ENCODE results near the gene VIM. TPM values are rescaled to one million over a fixed set of nuclear protein-coding genes. Genes with fewer than 3 reads are reported as not detected.

VIM gene
- total and polyA plus RNA-seq, 10 of the 15 experiments (the other 5 are each of a cell fraction or from before 2014, with no cell fraction given): 44.2 to 287 (median 188) TPM

- TF ChIP-seq SUPT20H (IDR thresholded peaks at IDR 0.05; ENCODE audit: borderline replicate concordance, control insufficient read depth, low read depth, low read length): no peak
- TF ChIP-seq SIX5 (IDR thresholded peaks at IDR 0.05; ENCODE audit: low read depth, low read length, severe bottlenecking): no peak
- TF ChIP-seq ZBED1 (IDR thresholded peaks at IDR 0.05; ENCODE audit: borderline replicate concordance): no peak
- no peak for TF ChIP-seq JUND (IDR thresholded peaks at IDR 0.05; ENCODE audit: low read depth, low read length)
- no peak for TF ChIP-seq FOXK2 (IDR thresholded peaks at IDR 0.05)
- no peak for TF ChIP-seq WRNIP1 (IDR thresholded peaks at IDR 0.05; ENCODE audit: borderline replicate concordance, low read depth, low read length)
- TF ChIP-seq LARP7 (IDR thresholded peaks at IDR 0.05): peak; percentile 93
- no peak for TF ChIP-seq NFYA (IDR thresholded peaks at IDR 0.05; ENCODE audit: borderline replicate concordance, low read depth, low read length)
- no peak for TF ChIP-seq NRF1 (conservative IDR thresholded peaks at IDR 0.05; ENCODE audit: low read depth, low read length)
- TF ChIP-seq HCFC1 (IDR thresholded peaks at IDR 0.05; ENCODE audit: low read length): peak; percentile 79
- TF ChIP-seq MEF2B (IDR thresholded peaks at IDR 0.05; ENCODE audit: partially characterized antibody, poor library complexity, severe bottlenecking): peak; percentile 16
- TF ChIP-seq MLLT1 (IDR thresholded peaks at IDR 0.05): 0 out of 2 replicates have a peak, but pooled peaks have one; percentile 65
- peak; percentile 83 for TF ChIP-seq SMARCA5 (IDR thresholded peaks at IDR 0.05)
- peak in 1 of 2 experiments; percentile 52; a peak in 1 of 4 replicates for TF ChIP-seq BHLHE40 (IDR thresholded peaks at IDR 0.05; ENCODE audit: borderline replicate concordance in 1 of 2, low read depth in 2 of 2, low read length in 1 of 2)
- TF ChIP-seq RCOR1 (conservative IDR thresholded peaks at IDR 0.05; ENCODE audit: low read depth, low read length): 0 out of 2 replicates have a peak, but pooled peaks have one; percentile 35
- peak; percentile 97 for TF ChIP-seq CBX5 (IDR thresholded peaks at IDR 0.05; ENCODE audit: low read depth)
- no peak for TF ChIP-seq STAT3 (IDR thresholded peaks at IDR 0.05; ENCODE audit: low read depth, low read length)
- no peak for TF ChIP-seq CHD4 (IDR thresholded peaks at IDR 0.05)
- TF ChIP-seq PRDM15 (CRISPR knock-in tag; IDR thresholded peaks at IDR 0.05): no peak
- no peak for TF ChIP-seq BCLAF1 (IDR thresholded peaks at IDR 0.05)
- peak; percentile 92 for TF ChIP-seq GABPA (IDR thresholded peaks at IDR 0.05; ENCODE audit: low read depth)
- no peak for TF ChIP-seq SMAD1 (IDR thresholded peaks at IDR 0.05; ENCODE audit: low read depth, partially characterized antibody)
Measured at GRCh38 chr10:17200912-17201793, 26.9 kb upstream of the VIM start, which contains the start of gene TRDMT1 (continued).
